Fibroblast of skin of scalp (primary cell): Measurements from ENCODE around the gene CUL4B.
A peak's percentile ranks its signal among the peaks of the same experiment; 100 is the strongest.
"Not testable (repeated sequence)": the region's sequence is repeated elsewhere in the genome, so short reads cannot be mapped to it uniquely, and the experiment has no call there.

Source experiments
- DNase-seq: peaks from one replicate; pipeline ENCODE4 v3.0.0-alpha.2; 2013

The CUL4B gene

DNA sequence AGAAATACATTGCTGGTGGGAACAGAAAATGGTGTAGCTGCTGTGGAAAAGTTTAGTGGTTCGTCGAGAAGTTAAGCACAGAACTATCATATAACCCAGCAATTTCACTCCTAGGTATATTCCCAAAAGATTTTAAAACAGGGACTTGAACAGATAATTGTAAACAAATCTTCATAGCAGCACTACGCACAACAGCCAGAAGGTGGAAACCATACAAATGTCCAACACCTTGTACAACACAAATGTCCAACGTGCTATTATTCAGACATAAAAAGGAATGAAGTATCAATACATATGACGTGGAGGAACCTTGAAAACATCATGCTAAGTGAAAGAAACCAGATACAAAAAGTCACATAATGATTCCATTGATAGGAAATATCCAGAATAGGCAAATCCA, 37.9 kb downstream of the CUL4B start:
- DNase-seq: no peak

DNA sequence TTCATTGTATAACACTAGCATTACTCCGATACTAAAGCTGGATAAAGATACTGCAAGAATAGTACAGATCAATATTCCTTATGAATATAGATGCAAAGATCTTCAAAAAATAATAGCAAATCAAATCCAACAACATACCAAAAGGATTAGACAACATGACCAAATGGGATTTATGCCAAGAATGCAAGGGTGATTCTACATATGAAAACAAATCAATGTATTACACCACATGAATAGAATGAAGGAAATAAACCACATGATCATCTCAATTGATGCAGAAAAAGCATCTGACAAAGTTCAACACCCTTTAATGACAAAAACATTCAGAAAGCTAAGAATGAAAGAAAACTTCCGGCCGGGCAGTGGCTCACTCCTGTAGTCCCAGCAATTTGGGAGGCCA, 42.8 kb downstream of the CUL4B start:
- peak; percentile 81 for DNase-seq

DNA sequence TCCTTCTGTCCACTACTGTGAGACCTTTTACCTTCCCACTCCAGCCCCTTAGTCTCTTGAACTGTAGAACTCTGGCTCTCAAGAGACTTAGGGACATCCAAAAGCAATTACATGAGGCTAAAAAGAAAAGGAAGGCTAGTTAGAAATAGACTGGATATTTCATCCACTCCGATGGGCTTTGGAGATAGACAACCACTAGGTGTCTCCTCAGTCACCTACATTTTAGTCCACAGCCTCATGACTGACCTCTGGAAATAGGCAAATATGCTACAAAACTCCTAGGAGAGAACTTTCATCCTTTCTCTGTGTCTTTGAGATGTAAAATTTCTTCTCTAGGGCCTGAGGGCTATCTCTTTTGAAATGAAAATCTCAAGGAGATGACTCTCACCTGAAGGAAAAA, 46.5 kb downstream of the CUL4B start:
- DNase-seq: peak; percentile 23

DNA sequence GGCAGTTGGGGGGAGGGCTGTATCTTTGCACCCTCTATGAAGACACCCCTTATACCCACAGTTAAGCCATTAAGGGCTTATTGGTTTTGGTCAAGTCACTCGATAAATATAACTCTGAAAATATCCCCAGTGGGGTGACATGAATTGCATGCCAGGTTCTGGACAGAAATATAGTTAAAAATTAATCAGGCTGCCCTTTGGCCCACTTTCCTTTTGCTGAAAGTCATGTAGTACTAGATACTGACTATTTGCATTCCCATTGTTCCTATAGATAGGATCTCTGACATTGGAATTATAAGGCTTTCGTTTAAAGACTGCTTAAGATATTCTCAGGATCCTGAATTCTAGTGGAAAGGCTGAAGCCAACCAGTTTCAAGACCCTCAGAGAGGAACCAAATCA, 48.1 kb downstream of the CUL4B start:
- DNase-seq: no peak

DNA sequence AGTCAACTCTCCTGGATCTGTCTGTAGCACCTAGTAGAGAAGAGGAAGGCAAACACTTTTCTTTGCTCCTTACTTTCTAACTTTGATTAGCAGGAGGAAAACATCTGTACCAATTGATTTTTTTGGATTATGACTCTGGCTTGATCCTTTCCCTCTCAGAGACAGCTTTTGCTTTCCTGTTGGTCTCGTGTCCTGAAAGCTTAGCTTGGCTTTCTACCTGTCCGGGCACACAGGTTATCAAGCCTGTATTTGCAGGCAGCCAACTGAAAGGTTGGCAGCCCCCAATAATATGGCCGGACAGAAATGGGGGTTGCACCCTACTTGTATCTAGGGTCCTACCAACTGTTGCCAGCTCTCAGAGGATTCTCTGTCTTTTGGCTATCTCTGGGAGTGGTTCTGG, 48.5 kb downstream of the CUL4B start:
- DNase-seq: no peak

DNA sequence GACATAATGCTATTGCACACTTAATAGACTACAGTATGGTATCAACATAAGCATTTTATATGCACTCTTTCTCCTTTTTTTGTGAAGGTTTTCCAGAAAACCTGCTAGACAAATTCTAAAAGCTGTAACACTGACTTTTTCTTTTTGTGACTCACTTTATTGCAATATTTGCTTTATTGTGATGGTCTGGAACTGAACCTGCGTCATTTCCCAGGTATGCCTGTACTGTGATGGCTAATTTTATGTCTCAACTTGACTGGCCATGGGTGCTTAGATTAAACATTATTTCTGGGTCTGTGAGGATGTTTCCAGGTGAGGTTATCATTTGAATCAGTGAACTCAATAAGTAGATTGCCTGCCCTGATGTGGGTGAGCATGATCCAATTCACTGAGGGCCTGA, 56.2 kb downstream of the CUL4B start:
- DNase-seq: no peak

DNA sequence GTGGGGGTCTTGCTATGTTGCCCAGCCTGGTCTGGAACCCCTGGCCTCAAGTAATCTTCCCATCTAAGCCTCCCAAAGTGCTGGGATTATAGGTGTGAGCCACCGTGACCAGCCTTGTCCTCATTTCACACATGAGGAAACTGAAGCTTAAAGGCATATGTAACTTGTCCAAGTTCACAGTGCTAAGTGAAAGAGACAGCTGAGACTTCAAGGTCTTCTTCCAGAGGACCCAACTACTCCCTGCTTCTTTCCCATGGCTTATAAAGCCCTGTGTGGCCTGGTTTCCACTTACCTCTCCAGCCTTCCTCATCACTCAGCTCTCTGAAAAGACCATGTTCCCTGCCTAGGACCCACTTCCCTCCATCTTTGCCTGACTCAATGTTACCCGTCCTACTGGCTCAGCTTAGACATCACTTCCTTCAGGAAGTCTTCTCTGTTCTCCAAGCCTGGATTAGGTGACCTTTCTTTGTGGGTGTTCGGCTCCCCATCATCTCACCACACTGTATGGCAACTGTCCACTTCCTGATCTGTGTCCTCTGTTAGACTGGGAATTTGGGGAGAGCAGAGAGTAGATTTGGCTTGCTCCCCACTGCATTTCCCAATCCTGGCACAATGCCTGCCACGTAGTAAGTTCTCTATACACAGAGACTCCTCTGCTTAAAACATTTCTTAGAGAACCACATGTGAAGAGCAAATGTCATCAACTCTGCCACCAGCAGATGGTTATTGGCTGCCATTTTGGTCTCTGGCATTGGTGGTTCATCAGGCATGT, 61.3 kb downstream of the CUL4B start:
- peak; percentile 7 for DNase-seq

DNA sequence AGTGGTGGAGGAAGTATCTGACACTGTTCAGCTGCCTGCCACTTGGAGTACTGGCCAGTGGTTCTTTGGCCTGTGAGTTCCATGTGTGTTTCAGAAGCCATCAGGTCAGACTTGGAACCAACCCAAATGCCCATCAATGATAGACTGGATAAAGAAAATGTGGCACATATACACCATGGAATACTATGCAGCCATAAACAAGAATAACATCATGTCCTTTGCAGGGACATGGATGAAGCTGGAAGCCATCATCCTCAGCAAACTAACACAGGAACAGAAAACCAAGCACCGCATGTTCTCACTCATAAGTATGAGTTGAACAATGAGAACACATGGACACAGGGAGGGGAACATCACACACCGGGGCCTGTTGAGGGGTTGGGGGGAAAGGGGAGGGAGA, 70.6 kb downstream of the CUL4B start:
- not testable (repeated sequence) for DNase-seq

DNA sequence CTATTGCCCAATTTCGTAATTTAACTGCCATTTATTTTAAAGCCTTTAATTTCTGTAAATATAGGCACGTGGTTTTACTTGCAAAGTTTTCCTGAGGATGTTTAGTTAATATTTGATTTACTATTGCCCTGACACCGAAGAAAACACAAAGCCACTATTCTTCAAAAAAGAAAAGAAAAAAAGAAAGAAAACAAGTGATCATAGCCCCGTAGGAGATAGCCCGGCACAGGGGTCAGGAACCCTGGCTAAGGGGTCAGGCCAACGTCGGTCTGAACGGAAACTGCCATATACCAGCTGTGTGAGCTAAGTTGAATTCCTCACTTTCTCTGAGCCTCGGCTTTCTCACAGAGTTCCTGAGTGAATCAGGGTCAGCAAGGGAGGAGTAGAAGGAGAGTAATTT, 74.0 kb downstream of the CUL4B start:
- DNase-seq: no peak

DNA sequence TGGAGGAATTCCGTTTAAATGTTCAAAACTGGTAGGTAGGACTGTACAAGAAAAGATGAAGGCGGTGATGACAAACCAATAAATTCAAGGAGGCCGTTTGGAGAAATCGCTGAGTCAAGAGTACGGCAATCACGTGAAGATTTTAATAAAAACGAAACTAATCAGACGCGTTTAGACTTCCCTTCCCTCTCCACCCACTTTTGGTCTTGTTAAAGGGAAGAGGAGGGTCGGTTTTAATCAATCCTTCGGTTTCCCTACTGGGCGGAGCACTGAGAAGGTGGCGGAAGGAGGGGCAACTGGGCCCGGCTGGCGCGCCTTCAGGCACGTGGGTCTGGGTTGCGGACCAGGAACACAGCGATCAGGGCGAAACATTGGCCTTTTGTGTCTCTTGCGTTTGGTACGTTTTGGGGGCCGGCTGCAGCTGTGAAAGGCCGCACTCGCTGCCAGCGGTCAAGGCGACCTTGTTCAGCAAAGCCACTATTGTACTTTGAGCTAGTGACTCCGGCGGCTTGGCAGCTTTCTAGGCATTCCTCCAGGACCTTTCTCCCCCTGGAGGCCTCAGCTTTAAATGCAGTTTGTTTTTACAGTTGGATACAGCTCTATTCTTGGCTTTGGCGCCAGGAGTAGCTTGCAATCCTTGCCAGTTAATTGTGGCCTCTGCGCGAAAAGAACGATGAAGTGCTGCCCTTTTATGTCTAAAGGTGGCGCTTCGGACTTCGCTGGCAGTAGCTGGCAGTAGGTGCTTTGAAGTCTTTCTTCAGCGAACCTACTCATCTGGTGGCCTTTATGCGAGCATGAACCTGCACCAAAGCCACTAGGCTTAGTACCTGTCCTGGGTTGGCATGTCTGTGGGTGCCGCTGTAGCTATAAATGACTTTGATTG, 74.9 kb downstream of the CUL4B start:
- peak; percentile 78 for DNase-seq

DNA sequence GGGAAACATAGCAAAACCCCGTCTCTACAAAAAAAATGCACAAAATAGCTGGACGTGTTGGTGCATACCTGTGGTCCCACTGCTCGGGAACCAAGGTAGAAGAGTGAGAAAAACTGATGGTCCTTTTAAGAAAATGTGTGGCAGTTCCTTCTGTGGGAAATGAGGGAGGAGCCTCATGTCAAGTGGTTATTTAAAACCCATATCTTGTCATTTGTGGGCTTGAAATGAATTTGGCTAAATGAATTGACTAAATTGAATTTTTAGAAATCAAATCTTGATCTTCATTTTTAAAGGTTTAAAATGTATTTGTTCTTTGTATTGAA, 75.5 kb downstream of the CUL4B start:
- DNase-seq: no peak

DNA sequence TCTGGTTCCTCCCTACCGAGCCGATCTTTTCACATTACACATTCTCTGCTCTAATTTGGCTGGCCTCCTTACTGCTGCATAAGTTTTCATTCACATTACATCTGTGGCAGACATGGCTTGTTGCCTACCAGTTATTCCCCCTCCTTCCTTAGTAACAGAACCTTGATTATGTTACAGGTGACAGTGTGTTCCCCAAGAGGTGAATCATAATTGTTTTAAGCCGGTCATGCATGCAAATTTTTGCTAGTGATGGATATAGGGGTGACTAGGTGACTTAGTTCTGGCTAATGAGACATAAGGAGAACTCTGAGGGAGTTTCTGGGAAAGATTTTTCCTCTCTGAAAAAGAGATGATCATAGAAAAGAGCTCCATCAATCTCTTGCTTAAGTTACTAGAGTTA, 83.3 kb downstream of the CUL4B start:
- no peak for DNase-seq

DNA sequence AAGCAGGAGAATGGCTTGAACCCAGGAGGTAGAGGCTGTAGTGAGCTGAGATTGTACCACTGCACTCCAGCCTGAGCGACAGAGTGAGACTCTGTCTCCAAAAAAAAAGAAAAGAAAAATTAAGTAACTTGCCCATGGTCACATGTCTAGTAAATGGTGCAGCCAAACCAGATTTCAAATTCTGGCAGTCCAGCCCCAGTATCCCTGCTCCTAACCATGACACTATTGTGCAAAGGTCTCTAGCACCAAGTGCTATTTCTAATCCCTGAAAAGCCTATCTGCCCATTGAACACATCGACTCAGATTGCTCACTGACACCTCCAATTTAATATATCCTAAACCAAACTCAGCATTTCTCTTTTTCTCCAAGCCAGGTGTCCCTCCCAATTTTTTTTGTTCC, 84.0 kb downstream of the CUL4B start:
- no peak for DNase-seq

DNA sequence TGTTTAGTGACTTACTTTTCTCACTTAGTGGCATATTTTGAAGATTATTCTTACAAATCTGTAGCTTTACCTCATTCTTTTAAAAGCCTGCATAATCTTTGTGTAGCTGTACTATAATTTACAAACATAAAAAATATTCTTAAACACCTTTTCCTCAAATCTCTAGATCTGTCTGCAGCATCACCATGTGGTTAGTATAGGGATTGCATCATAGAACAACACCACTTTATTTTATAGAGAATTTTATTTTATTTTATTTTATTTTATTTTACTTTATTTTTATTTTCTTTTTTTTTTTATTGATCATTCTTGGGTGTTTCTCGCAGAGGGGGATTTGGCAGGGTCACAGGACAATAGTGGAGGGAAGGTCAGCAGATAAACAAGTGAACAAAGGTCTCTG, 85.3 kb downstream of the CUL4B start:
- not testable (repeated sequence) for DNase-seq
